Ramos (cell line): ENCODE results near the gene MORN5.

Experiments used
- in situ Hi-C: fragments of 300-500 bp; cut with MboI; formaldehyde crosslinking; loops from one replicate; pipeline ENCODE4 v1.14.3; 2022; ENCODE audit warnings: low sequenced_read_pairs; ENCODE audit not compliant: unreplicated experiment

Gene MORN5

DNA sequence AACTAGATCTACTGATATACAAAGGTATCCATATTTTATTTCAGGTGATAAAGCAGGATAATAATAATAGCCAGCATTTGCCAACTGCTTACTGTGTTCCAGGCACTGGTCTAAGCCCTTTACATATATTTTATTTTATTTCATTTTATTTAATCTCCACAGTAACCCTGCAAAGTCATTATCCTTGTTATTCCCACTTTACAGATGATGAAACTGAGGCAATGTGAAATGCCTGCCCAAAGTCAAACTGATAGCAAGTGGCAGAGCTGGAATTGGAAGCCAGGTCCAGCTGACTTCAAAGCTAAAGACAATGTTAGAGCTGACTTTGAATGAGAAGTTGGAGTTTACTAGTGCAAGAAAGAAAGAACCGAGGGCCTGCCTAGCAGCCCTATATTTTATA, 24.8 kb downstream of the MORN5 start:
- in situ Hi-C loops: no loop called here

DNA sequence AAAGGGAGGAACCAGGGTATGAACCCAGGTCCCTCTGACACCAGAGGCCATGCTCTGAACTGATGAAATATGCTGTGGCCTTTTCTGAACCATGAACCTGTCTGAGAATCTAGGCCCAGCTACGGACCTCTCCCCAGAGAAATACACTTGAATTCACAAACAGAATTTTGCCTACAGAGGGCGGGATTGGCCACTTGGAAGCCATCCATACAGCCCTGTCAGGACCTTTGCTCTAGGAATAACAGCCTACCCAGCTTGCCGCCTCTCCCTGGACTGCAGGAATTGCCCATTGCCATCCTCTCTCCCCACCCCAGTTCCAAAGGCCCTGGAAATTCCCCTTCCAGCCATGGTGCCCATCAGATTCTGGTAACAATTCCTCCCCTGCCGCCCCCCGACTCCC, 26.6 kb downstream of the MORN5 start:
- in situ Hi-C loops: no loop called here

DNA sequence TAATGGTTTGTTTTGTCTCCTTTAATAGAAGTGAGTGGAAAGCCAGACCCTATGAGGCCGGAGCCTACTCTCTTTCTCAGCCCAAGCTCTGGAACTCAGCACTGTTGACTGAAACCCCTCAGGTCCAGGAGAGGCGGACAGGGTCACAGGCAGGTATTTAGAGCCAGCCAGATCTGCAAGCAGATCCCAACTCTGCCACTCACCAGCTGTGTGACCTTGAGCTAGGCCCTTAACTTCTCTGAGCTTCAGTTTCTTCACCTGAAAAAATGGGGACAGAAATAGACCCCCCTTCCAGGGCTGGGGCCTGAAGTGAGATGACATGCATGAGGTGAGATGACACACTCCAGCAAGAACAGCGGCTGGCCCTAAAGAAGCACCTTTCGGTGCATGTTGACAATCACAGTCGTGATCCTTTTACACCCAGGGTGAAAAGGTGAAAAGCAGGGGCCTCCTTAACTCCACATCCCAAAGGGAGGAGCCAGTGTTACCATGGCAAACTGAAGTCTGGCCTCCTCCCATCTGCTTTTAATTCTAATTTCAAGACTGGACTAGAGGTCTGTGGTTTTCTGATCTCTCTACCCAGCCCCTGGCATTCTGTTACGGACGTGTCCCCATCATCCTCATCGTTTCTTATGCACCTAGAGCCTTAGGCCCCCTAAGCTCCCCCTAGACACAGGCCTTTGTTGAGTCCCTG, 27.2 kb downstream of the MORN5 start:
- in situ Hi-C loops: no loop called here

DNA sequence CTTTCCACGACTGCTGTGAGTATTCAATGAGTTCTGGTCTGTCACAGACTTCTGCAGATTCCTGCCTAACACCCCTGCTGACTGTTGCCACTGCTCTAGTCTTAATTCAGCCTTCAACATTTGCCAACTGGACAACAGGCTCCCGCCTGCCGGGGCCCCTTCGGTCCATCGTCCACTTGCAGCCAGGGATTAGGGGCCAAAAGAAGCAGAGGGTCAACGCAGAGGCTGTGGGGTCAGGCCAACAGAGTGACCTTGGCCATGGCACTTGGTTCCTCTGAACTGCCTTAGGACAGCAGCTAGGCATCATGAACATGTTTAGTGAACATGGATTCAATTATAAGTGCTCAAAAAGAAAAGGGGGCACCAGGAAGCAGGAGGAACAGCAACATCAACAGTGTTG, 28.7 kb downstream of the MORN5 start:
- in situ Hi-C loops: no loop called here

DNA sequence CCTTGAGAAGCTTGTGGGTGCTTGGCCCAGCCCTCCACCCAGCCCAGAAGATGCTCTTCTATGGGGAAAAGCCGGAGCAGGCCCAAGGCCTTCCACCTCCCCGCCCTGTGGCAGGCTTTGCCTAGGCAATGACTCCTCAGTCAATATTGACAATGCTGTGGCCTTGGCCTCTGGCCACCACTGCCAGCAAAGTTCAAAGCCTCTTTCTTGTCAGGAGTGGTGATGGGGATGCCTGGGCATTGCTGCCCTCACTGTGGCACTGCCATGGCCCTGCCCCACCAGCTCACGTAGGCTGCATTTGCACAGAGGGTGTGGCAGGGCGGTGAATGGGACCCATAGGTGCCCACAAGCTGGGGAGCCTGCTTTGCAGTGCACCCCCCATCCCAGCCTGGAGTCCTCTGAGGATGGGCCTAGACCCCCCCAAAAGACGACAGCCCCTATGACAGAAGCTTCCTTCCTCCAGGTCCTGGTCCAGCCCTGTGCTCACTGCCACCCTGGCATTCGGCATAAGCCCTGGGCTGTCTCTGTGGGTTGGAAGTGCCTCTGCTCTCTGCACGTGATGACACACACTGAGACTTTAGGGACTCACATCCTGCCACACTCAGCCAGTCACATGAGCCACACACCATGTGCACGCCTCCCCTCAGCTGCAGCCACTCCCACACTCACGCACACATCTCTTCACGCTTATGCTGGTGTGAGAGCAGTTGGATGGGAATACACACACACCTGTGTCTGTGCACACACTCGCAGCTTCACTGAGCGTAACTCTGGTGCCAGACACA, 31.1 kb downstream of the MORN5 start:
- in situ Hi-C loops: no loop called here

DNA sequence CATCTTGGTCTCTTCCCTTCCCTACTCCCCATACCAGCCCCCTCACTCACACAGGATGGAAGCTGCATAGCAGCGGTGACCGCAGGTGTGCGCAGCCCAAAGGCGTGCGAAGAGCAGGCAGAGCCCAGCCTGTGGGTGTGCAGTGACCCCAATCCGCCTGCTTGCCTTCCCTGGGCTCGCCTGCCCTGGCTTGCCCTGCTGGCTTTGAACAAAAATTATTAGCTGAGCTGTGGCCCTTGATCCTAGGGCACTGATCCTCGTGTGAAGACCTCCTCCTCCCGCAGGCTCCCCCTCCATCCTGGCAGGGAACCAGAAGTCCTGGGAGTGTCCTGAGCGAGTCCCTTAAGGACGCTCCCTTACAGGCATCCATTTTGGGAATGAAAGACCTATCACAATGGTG, 31.9 kb downstream of the MORN5 start:
- in situ Hi-C loops: no loop called here

DNA sequence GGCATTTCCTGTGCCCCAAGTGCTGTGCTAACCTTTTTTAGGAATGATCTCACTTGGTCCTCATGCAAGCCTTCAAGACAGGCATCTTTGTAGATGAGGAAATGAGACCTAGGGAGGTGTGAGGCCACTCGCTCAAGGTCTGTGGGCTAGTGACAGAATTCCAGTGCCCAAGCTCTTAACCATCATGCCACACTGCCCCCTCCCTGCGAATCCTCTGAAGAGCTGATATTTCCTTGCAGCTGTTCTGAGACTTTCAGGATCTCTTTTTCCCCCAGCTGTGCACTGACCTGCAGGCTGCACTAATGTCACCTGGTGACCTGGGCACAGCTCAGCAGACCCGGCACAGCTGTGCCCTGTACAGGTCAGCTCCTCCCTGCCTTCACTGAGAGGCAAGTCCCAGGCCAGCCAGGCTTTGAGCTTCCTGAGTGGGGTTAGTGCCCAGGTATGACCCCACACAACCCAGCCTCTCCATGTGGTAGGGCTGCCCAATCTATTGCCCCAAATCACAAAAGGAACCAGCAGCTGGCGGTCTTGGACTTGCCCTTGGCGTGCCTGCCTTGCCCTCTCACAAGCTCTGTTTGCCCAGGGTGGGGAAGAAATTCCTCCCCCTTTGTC, 32.7 kb downstream of the MORN5 start:
- in situ Hi-C loops: no loop called here

DNA sequence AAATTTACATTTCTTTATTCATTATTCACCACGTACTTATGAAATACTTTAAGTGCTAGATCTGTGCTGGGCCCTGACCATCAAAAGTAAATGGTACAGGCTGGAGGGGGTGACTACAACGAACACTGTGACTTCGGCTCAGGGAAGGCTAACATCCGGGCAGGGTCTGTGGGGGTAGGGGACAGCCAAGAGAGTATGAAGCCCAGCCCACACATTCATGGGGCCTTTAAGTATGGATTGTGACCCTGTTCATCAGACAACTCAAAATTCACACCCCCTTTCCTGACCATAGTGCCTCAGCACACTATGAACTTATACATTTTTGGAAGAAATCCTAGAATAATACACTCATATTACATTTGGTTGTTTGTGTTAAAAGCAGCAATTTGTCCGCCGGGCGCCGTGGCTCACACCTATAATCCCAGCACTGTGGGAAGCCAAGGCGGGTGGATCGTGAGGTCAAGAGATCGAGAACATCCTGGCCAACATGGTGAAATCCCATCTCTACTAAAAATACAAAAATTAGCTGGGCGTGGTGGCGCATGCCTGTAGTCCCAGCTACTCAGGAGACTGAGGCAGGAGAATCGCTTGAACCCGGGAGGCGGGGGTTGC, 33.3 kb downstream of the MORN5 start:
- in situ Hi-C loops: no loop called here

DNA sequence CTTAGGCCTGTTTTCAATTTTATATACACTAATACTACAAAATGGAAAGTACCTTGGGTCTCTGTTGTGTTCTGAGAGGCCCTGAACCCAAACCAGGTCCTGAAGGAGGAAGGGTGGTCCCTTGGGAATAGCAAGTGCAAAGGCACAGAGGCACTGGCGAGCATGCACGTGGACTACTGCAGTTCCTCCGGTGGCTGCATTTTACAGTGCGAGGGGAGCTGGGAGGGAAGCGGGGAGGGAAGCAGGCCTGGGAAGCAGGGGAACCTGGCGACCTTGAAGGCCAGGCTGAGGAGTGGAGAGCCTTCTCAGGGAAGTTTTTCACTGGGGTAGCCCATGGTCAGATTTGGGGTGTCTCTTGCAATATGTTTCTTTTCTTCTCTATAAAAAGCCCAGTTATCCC, 33.9 kb downstream of the MORN5 start:
- in situ Hi-C loops: no loop called here

DNA sequence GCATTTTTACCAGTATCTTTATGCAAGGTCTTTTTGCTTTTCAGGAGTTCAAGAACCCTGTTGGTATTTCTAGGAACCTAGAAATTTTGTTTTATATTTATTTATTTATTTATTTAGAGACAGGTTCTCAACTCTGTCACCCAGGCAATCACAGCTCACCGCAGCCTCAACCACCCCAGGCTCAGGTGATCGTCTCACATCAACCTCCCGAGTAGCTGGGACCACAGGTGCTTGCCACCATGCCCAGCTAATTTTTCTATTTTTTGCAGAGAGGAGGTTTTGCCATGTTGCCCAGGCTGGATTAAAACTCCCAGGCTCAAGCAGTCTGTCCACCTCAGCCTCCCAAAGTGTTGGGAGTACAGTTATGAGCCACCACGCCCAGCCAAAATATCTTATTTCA, 36.2 kb downstream of the MORN5 start:
- in situ Hi-C loops: no loop called here

DNA sequence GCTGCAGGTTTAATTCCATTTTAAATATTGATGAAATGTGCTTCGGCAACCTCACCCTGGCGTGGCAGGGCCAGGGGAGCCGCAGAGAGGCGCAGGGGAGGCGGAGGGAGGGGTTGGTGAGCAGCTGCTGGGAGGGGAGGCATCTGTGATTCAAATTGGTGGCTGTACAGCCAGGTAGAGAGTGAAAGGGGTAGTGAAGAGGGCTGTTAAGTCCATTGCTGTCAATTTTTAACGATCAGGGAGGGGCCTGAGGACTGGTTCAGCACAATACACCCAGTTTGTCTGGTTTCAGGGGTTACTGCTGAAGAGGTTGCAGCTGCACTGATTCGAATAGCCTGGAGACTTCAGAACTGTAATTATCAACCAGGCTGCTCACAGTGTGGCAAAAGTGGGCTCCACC, 37.7 kb downstream of the MORN5 start:
- in situ Hi-C loops: no loop called here

DNA sequence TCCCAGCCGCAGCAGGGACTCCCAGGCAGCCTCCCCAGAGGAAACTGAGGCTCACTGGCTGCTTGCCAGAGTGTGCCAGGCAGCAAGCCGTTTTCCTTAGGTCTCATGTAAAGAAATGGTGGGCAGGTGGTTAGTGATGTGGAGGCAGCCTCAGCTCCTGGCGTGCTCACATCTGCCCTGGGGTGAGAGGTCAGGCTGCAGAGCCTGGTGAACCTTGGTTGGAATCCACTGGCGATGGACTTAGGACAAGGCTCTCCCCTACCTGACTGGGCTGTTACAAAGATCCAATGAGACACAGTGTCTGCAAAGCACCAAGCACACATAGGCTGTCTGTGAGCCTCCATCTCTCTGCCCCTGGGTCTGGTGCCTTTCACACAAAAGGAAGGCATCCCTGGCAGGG, 38.2 kb downstream of the MORN5 start:
- in situ Hi-C loops: no loop called here

DNA sequence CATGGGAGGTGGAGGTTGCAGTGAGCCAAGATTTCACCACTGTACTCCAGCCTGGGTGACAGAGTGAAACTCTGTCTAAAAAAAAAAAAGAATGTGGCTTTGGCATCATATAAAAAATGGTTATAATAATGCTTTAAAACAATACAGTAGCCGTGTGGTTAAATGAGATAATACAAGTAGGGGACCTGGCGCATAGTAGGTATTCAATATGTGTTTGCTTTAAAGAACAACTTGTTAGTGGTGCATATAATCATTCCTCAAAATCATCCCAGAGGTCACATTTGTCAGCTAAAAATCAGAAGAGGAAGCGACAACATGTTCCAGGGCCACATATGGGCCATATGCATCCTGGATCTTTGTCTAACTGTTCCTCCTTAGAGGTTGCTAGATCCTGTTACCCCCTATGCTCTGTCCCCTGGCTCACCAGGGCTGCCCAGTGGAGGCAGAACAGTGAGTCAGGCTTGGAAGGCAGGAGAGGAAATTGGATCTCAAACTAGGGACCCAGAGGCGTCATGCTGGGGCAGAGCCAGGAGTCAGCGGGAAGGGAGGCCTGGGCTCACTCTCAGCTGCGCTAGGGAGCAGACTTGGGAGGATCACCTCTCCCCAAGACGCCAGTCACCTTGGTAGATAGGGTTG, 41.4 kb downstream of the MORN5 start:
- in situ Hi-C loops: no loop called here

DNA sequence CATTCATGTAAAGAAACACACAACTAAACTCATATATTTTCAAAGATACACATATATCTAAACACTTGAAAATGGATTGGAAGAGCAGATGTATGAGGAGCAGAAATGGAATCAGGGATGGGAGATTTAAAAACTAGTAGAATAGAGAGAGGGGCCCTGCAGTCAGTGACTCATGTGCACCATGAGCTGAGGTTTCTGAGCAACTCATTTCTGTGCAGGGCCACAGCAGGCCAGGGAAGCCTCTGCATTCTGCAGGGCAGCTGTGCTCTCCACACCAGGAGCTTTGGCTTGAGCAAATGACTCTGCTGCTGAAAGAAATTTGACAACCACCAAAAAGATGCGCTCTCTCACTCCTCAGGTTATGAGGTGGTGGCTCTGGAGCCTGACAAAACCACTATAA, 41.9 kb downstream of the MORN5 start:
- in situ Hi-C loops: no loop called here

DNA sequence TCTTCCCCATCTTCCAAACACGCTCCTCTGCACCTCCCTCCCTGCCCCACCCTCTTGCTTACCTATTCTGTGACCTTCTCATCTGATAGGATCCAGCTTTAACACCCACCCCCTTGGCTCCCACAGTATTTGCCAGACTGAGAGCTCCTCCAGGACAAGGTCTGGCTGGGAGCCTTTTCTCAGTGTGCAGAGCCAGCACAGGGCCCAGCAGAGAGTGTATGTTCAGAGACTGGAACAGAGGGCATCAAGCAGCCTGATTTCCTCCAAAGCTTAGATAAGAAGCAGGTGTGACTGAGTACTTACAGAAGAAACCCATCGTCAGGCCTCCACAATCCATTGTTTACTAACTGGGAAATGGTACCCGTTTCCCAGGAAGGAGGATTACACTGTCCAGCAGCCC, 42.4 kb downstream of the MORN5 start:
- in situ Hi-C loops: no loop called here

DNA sequence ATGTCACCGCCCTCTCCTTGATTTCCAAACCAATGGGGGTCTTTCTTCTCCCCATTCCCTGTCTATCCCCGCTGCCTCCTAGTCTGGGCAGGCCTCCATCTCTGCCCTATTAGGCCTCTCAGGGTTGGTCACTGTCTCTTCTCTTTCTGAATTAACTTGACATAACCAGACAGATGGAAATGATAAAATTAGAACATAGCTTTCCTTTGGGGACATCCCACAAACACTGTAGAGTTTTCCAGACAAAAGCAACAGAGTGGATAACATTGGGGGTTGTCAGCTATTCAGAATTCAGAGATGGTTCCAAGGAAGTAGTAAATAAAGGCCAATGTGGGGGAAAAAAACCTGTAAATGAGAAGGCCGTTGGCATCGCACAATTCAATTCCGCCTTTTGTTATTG, 44.3 kb downstream of the MORN5 start:
- in situ Hi-C loops: no loop called here

DNA sequence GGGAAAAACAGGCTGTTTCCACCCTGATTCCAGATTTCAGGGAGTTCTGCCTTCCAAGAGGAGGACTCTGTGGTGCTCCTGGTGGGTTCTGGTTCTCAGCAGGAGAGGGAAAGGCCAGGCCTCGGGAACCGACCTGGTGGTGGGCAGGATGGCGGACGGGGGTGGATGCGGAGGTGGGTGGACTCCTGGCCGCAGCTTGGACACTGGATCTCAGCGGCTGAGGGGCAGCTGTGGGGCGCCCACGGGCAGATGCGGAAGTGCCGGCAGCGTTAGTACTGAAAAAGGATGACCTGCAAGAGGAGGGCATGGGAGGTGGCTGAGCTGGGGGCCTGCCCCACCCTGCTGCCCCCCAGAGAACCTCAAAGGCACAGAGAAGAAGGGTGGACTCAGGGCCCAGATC, 44.8 kb downstream of the MORN5 start:
- in situ Hi-C loops: no loop called here

DNA sequence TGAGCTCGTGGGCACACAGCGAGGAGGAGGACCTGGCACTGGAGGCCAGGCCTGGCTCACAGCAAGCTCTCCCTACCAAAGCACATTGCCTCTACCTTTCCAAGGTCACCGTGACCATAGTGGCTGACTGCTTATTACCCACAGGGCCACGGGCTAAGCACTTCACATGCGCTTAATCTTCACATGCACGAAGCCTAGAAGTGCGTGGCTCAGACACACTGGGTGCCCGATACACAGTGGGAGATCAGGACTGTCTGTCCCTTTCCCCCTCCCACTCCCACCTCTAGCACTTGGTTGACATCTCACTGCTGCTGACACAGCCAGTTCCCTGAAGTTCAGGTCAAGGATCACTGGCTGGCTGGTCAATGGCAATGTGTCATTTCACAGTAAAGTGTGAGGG, 45.5 kb downstream of the MORN5 start:
- in situ Hi-C loops: no loop called here

DNA sequence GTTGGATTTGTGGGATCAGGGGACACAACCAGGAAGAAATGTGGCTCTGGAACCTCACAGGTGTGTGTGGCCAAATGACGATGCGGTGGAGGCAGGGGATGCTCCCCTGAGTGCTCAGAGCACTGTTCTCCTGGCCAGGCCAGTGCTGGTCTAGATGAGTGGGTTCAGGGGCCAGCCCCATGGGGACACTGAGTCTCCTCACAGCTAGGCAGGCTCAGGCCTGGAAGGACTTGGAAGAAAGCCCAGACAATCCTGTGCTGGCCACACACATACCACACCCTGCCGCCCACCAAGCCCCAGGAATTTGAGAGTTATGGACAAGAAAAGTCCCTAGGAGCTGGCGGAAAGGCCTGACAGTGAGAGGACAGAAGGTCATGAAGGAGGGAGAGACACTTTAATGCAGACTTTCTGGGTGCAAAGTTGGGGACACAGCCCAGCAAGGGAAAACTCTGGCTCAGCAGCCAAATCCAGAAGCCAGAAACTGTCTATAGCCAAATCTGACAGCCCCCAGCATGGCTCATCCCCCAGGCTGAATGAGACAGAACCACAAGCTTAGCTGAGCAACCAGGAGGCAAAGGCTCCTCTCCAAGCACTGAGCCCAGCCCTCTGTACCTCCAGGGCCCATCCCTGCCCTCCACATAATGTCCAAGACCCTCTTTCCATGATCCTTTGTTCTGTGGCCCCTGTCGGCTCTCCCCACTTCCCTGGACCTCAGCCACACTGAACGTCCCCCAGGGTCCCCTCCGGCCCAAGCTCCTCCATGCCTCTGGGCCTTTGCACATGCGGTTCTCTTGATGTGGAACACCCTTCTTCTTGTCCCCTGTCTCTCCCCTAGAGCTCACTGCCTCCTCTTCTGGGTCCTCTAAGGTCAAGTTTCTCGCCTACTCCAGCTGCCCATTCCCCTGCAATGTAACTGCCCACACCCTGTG, 46.7 kb downstream of the MORN5 start:
- in situ Hi-C loops: no loop called here

DNA sequence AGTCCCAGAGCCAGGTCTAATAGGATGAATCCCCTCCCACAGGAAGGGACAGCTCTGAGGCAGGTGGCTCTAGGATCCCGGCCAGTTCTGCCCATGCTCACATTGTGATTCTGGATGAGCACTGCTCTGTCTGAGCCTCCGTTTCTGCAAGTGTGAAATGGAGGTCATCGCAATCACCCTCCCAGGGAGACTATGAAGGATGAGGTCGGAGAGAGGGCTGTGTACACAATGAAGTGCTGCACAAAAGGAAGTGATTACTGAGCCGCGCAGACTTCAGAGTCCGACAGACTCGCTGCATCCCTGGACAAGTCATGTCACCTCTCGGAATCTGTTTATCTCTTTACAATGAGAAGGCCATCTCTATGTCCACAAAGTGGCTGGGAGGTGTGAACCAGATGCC, 47.4 kb downstream of the MORN5 start:
- in situ Hi-C loops: no loop called here
